IPS-NIHi11 (cell line): ENCODE results near the gene ATXN7L1.

Experiments
- DNase-seq: peaks from one replicate; pipeline ENCODE4 v3.0.0; 2012; ENCODE audit warnings: mixed read lengths, low spot score

The ATXN7L1 gene

GRCh38 chr7:105580022-105580740 is 296.2 kb downstream of the ATXN7L1 start:
- DNase-seq, result no peak

- no peak for DNase-seq
Measured at GRCh38 chr7:105578496-105578895, 297.9 kb downstream of the ATXN7L1 start.

- no peak for DNase-seq
Measured at GRCh38 chr7:105577251-105577650, 299.1 kb downstream of the ATXN7L1 start.

GRCh38 chr7:105571891-105572290 is 304.5 kb downstream of the ATXN7L1 start:
- no peak for DNase-seq

- DNase-seq, result no peak
Measured at GRCh38 chr7:105567821-105568220, 308.6 kb downstream of the ATXN7L1 start.

- no peak for DNase-seq
Measured at GRCh38 chr7:105567024-105567423, 309.4 kb downstream of the ATXN7L1 start.

GRCh38 chr7:105565190-105565589 is 311.2 kb downstream of the ATXN7L1 start:
- no peak for DNase-seq

GRCh38 chr7:105559926-105560325 is 316.5 kb downstream of the ATXN7L1 start:
- no peak for DNase-seq
